Natural killer cell (primary cell): ENCODE measurements around the gene OXA1L. TPM values are rescaled to one million over a fixed set of nuclear protein-coding genes. Genes with fewer than 3 reads are reported as not detected.
"Not testable (repeated sequence)": the region's sequence is repeated elsewhere in the genome, so short reads cannot be mapped to it uniquely, and the experiment has no call there.

ENCODE experiments used
- ATAC-seq, 3 donors: fragments of 150-1000 bp in 2 of 3; fragments of 200-7000 bp in 1 of 3; cut with Tn5 transposase; 1 replicate in 1 of 3; 2 replicates in 2 of 3; pipeline ENCODE4 v1.10.0; 2021; ENCODE audit warnings: mild to moderate bottlenecking in 2 of 3, moderate library complexity in 2 of 3
- DNase-seq, 2 donors: peaks; one replicate each; pipeline versions ENCODE4 v3.0.0 to v3.0.0-alpha.2; 2013 to 2021; ENCODE audit warnings: mixed read lengths in 1 of 2
- H3K27ac ChIP-seq: one replicate; pipeline ENCODE4 v1.5.1; 2013; ENCODE audit warnings: mild to moderate bottlenecking, low read length
- H3K27me3 ChIP-seq: one replicate; pipeline ENCODE4 v1.6.1; 2013; ENCODE audit warnings: low read length; ENCODE audit not compliant: control insufficient read depth, insufficient read depth
- H3K36me3 ChIP-seq: one replicate; pipeline ENCODE4 v1.6.1; 2013; ENCODE audit warnings: low read length; ENCODE audit not compliant: control insufficient read depth, insufficient read depth
- H3K4me1 ChIP-seq: one replicate; pipeline ENCODE4 v1.6.1; 2013; ENCODE audit warnings: low read length; ENCODE audit not compliant: control insufficient read depth, insufficient read depth
- H3K4me3 ChIP-seq: one replicate; pipeline ENCODE4 v1.5.1; 2013; ENCODE audit warnings: low read length
- H3K9me3 ChIP-seq: one replicate; pipeline ENCODE4 v1.6.1; 2013; ENCODE audit warnings: low read length; ENCODE audit not compliant: control insufficient read depth, insufficient read depth
- H3K27ac Mint-ChIP-seq, 2 donors: one replicate each; pipeline ENCODE4 v1.8.0; 2022; ENCODE audit warnings: mild to moderate bottlenecking in 2 of 2, mixed read lengths in 2 of 2, moderate library complexity in 1 of 2
- H3K27me3 Mint-ChIP-seq, 2 donors: one replicate each; pipeline ENCODE4 v1.8.0; 2022; ENCODE audit warnings: low read depth in 2 of 2, mixed read lengths in 2 of 2
- H3K36me3 Mint-ChIP-seq: one replicate; pipeline ENCODE4 v1.8.0; 2022; ENCODE audit warnings: mixed read lengths
- H3K4me1 Mint-ChIP-seq, 2 donors: one replicate each; pipeline ENCODE4 v1.8.0; 2022; ENCODE audit warnings: mixed read lengths in 2 of 2
- H3K4me3 Mint-ChIP-seq: one replicate; pipeline ENCODE4 v1.8.0; 2022; ENCODE audit warnings: mild to moderate bottlenecking, moderate library complexity, mixed read lengths
- H3K9me3 Mint-ChIP-seq, 2 donors: one replicate each; pipeline ENCODE4 v1.8.0; 2022; ENCODE audit warnings: mixed read lengths in 2 of 2
- CTCF ChIP-seq: fragments of 200-600 bp; IDR thresholded peaks from one replicate; pipeline ENCODE4 v1.8.0; 2022; ENCODE audit warnings: antibody characterized with exemption
- WGBS: methylation state at CpG from one replicate; pipeline ENCODE4 v1.1.7; 2013; ENCODE audit warnings: missing lambda C conversion rate; ENCODE audit not compliant: insufficient coverage; 5-methylcytosine and 5-hydroxymethylcytosine counted together
- intact Hi-C: fragments of 100-400 bp; cut with micrococcal nuclease; formaldehyde crosslinking; loops from one replicate; pipeline ENCODE4 v1.14.2; 2022
- total RNA-seq, 4 donors: library from RNA; stranded (reverse); fragments of 120-200 nt in 1 of 4; gene quantifications; one replicate each; pipeline versions ENCODE4 v1.2.3 to v1.2.4, GENCODE V29; 2013 to 2022

The OXA1L gene
- total RNA-seq, 3 donors from 2014 or later (not counting 1 experiment from before 2014, with no cell fraction given) = 121 to 143 (median 125) TPM

GRCh38 chr14:22773162-22774010, 6.9 kb downstream of the OXA1L start:
- Mint-ChIP-seq H3K4me1 (peaks cover 13 to 14% of the 10 kb centered on the region in 2 donors), H3K36me3 (peaks cover 18% of the 10 kb centered on the region), H3K27ac (peak overlapping the region in 1 of 2 donors; percentile 67), H3K9me3 (no peaks in the 10 kb centered on the region), H3K27me3 (no peaks in the 10 kb centered on the region), H3K4me3 (no peak overlapping the region)
- Histone ChIP-seq H3K9me3 (no peaks in the 10 kb centered on the region), H3K27me3 (no peaks in the 10 kb centered on the region), H3K27ac (no peak overlapping the region), H3K4me1 (no peaks in the 10 kb centered on the region), H3K36me3 (peaks cover 35% of the 10 kb centered on the region), H3K4me3 (no peak overlapping the region)
- no peak for ATAC-seq
- over 99% methylated on average over 8 of the region's 8 CpGs for WGBS
- TF ChIP-seq CTCF = no peak
- intact Hi-C loops = no loop called here
- no peak for DNase-seq

GRCh38 chr14:22774011-22774706, 7.7 kb downstream of the OXA1L start:
- no peak for TF ChIP-seq CTCF
- Mint-ChIP-seq H3K27me3 (no peaks in the 10 kb centered on the region), H3K4me3 (no peak overlapping the region), H3K9me3 (no peaks in the 10 kb centered on the region), H3K4me1 (peaks cover 6 to 7% of the 10 kb centered on the region in 2 donors), H3K36me3 (peaks cover 16% of the 10 kb centered on the region), H3K27ac (peak overlapping the region in 1 of 2 donors; percentile 67)
- WGBS = 93% methylated on average over 9 of the region's 10 CpGs
- H3K36me3 ChIP-seq = peaks cover 33% of the 10 kb centered on the region
- intact Hi-C loops = no loop called here
- H3K9me3 ChIP-seq = no peaks in the 10 kb centered on the region
- no peaks in the 10 kb centered on the region for H3K27me3 ChIP-seq
- H3K4me3 ChIP-seq = no peak overlapping the region
- H3K27ac ChIP-seq = no peak overlapping the region
- no peak for DNase-seq
- H3K4me1 ChIP-seq = no peaks in the 10 kb centered on the region
- no peak for ATAC-seq

GRCh38 chr14:22776215-22776614, 9.7 kb downstream of the OXA1L start:
- peak overlapping the region in 1 of 2 donors; percentile 42 for H3K27ac Mint-ChIP-seq
- ATAC-seq = no peak
- no peak overlapping the region for H3K4me3 Mint-ChIP-seq
- H3K27ac ChIP-seq = no peak overlapping the region
- no peaks in the 10 kb centered on the region for H3K4me1 Mint-ChIP-seq
- H3K36me3 Mint-ChIP-seq = peaks cover 4% of the 10 kb centered on the region
- no peaks in the 10 kb centered on the region for H3K4me1 ChIP-seq
- DNase-seq = no peak
- no peak for TF ChIP-seq CTCF
- H3K36me3 ChIP-seq = peaks cover 13% of the 10 kb centered on the region
- H3K9me3 ChIP-seq = no peaks in the 10 kb centered on the region
- H3K4me3 ChIP-seq = no peak overlapping the region
- no peaks in the 10 kb centered on the region for H3K27me3 Mint-ChIP-seq
- intact Hi-C loops = no loop called here
- no peaks in the 10 kb centered on the region for H3K27me3 ChIP-seq
- no peaks in the 10 kb centered on the region for H3K9me3 Mint-ChIP-seq
- 96% methylated on average over 2 of the region's 2 CpGs for WGBS

- DNase-seq, H3K4me3 ChIP-seq, H3K9me3 ChIP-seq, H3K27ac Mint-ChIP-seq, H3K4me1 Mint-ChIP-seq, H3K27ac ChIP-seq, ATAC-seq, H3K4me1 ChIP-seq, intact Hi-C loops, H3K9me3 Mint-ChIP-seq, H3K27me3 ChIP-seq, H3K4me3 Mint-ChIP-seq, H3K36me3 ChIP-seq, H3K27me3 Mint-ChIP-seq, H3K36me3 Mint-ChIP-seq: not testable (repeated sequence)
- WGBS = 85% methylated on average over 5 of the region's 8 CpGs
These were observed 10.4 kb downstream of the OXA1L start for GRCh38 chr14:22776849-22777248.
